GM11168 (cell line): ENCODE measurements around the gene DPRX.
"Not testable (repeated sequence)": the region's sequence is repeated elsewhere in the genome, so short reads cannot be mapped to it uniquely, and the experiment has no call there.

Experiments
- in situ Hi-C: fragments of 300-500 bp; cut with MboI; formaldehyde crosslinking; loops from one replicate; pipeline ENCODE4 v1.12.0; 2022; ENCODE audit warnings: low sequenced_read_pairs; ENCODE audit not compliant: unreplicated experiment

Gene DPRX

GRCh38 chr19:53644061-53644816 lies 12.4 kb downstream of the DPRX start:
- in situ Hi-C loops = no loop called here

DNA sequence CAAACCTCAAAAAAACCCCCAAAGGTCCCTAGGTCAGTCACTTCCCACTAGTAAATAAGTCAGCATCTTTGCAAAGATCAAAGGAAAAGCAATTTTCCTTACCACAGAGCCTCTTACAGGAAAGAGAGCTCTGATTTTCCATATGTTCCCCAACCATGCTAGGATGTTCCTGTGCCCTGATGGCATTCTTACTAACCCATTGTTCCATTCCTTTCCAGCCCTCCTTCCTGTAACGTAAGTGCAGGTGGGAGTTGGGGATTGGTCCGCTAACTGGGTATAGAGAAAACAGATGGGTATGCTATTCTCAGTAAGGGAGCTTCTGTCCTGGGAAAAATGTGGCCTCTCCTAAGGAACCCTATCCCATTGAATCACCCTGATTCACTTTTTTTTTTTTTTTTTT lies 14.3 kb downstream of the DPRX start:
- in situ Hi-C loops = no loop called here

DNA sequence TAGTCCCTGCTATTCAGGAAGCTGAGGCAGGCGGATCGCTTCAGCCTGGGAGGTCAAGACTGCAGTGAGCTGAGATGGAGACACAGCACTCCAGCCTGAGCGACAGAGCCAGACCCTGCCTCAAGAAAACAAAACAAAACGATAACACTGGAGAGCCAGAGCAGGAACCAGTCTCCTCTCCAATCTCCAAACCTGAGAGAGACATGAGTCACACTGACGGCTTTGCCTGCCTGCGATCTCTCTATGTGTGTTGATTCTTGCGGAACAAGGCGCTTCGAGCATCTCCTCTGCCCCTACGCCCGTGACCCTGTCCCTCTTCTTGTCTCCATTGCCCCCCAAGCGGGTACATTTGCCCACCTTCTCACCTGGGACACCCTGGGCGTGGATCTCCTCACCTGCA lies 15.6 kb downstream of the DPRX start:
- in situ Hi-C loops = no loop called here

DNA sequence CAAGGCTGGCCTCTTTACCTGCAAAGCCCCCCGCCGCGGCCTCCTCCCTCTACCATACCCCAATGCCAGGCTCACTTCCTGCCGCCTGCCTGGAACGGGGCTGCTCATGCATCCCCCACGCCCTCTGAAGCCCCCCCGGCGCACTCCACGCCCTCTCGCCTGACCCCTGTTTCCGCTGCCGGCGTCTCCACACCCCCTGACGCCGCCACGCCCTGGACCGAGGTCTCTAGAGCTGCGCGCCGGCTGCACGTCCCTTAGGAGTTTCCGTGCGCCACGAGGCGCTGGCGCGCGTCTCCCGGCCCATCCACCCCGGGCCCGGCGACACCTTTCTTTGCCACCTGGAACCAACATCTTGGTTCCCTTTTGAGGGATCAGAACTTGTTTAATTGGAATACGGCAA lies 16.0 kb downstream of the DPRX start:
- in situ Hi-C loops = no loop called here

GRCh38 chr19:53649746-53650593 lies 18.2 kb downstream of the DPRX start:
- in situ Hi-C loops = no loop called here

DNA sequence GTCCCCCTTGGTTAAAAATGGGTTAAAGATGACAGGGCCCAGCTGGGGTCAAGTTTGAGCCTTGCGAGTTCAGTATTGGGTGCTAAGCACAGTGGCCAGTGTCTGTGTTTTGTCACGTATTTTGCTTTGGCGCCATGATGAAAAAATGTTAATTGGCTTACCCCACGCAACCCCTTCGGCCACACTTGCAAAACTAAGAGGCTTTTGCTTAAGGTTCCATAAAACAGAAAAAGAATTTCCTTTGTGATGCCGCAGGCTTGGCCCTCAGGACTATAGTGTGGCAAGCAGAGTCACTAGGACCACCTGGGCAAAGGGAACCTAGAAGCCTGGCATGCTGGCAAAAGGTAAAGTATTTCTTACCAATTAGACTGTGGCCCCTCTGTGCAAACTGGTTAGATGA lies 20.7 kb downstream of the DPRX start:
- in situ Hi-C loops = no loop called here

- in situ Hi-C loops = no loop called here
Observed at GRCh38 chr19:53655042-53655665, 23.4 kb downstream of the DPRX start.

GRCh38 chr19:53657330-53657729 lies 25.5 kb downstream of the DPRX start:
- in situ Hi-C loops = no loop called here

DNA sequence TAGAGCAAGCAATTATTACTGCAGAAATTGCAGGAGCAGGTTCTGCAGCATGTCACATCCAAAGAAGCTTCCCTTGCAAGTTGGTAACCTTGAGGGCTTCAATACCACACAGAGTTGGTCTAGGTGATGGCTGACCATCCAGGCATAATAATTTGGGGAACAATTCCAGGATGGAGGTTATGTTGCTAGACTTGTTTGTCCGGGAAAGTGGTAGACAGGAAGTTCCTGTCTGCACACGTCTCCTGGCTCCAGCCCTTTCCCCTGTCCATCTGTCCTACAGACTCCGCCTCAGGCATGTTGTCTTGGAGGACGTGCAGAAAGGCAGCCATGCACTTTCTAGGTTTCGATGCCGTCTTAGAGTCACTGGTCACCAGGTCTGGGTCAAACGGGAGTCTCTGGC lies 26.0 kb downstream of the DPRX start:
- in situ Hi-C loops = no loop called here

GRCh38 chr19:53659292-53659691 lies 27.5 kb downstream of the DPRX start:
- in situ Hi-C loops = no loop called here

DNA sequence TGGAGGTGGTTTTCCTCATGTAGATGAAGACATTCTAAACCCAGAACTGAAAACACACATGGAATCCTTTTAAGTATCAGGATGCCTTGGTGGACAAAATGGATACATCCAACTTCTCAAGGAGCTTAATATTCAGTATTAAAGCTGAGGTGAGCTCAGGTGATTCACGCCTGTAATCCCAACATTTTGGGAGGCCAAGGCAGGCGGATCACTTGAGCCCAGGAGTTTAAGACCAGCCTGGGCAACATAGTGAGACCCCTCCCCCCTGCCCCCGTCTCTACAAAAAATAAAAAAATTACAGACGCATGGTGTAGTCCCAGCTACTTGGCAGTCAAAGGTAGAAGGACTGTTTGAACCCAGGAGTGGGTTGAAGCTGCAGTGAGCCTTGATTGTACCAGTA lies 28.8 kb downstream of the DPRX start:
- in situ Hi-C loops = no loop called here

- in situ Hi-C loops = no loop called here
Observed at GRCh38 chr19:53662209-53662608, 30.4 kb downstream of the DPRX start.

GRCh38 chr19:53664152-53664551 lies 32.4 kb downstream of the DPRX start:
- in situ Hi-C loops = no loop called here

GRCh38 chr19:53664760-53665159 lies 33.0 kb downstream of the DPRX start:
- in situ Hi-C loops = no loop called here

DNA sequence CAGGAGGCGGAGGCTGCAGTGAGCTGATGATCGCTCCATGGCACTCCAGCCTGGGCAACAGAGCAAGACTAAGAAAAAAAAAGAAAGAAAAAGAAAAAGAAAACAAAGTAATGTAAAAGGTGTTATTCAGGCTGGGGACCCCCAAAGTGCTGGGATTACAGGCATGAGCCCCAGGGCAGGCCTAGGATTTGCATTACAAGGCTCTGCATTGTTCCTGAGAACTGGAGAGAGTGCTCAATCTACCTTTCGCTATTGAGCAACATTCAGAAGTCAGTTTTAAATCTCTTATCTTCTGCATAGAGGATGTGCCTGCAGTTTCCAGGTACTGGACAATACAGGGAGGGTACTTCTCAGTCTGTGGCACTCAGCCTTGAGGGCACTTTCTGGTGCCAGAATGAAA lies 34.5 kb downstream of the DPRX start:
- in situ Hi-C loops = not testable (repeated sequence)

GRCh38 chr19:53668804-53669203 lies 37.0 kb downstream of the DPRX start:
- in situ Hi-C loops = not testable (repeated sequence)

DNA sequence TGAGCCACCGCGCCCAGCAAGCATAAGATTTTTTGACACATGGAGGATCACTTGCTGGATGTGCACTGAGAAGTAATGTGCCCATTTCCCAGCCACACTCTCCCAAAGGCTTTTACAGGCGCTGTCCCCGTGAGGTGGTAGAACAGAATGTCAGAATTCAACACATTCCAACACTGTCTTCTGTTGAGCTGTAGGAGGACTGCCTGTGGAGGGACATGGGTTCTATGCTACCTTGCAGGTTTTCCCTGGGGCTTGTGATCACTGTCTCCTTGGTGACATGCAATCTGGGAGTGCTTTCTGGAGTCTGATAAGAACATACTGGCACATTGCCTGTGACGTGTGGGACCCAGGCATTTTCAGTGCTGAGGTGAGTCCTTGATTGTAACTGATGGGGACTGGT lies 38.5 kb downstream of the DPRX start:
- in situ Hi-C loops = no loop called here

DNA sequence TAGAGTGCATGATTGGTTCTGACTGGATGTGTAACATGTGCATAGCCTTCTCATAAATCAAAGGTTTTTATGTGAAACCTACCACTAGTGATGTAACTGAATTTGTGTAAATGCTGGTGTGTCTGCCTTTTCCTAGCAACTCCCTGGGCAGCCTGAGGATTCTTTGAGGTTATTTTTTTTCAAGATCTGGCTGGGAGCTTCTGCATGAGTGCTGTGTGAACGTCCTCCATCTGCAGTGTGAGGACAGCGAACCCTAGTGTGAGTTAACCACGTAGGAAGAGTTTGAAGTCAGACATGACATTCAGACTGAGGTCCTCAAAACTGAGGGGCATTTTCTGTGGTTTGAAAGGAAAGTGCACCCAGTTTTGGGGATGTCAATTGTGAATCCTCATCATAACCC lies 39.9 kb downstream of the DPRX start:
- in situ Hi-C loops = no loop called here
